CD8-positive, alpha-beta memory T cell (primary cell): ENCODE data around the gene PRSS57. TPM values are rescaled to one million over a fixed set of nuclear protein-coding genes. Genes with fewer than 3 reads are reported as not detected.
"Not testable (repeated sequence)": the region's sequence is repeated elsewhere in the genome, so short reads cannot be mapped to it uniquely, and the experiment has no call there.

Experiments
- CTCF ChIA-PET: fragments of 350-600 bp; sonication (Branson Sonifier 250); formaldehyde crosslinking; loops from one replicate; lab custom pipeline; 2021; ENCODE audit warnings: antibody characterized with exemption; lab: Charles Lee
- POLR2A ChIA-PET: fragments of 350-600 bp; sonication (Branson Sonifier 250); formaldehyde crosslinking; loops from one replicate; lab custom pipeline; 2021; ENCODE audit warnings: antibody characterized with exemption; lab: Charles Lee
- DNase-seq, 5 donors: peaks; one replicate each; pipeline versions ENCODE4 v3.0.0 to v3.0.0-alpha.2; 2020 to 2022; ENCODE audit warnings: mixed read lengths in 1 of 5
- H3K27ac ChIP-seq: one replicate; pipeline ENCODE4 v1.7.0; 2013; ENCODE audit warnings: low read depth, mild to moderate bottlenecking, low read length, moderate library complexity
- H3K27me3 ChIP-seq: 2 replicates; pipeline ENCODE4 v1.7.0; 2013; ENCODE audit warnings: low read length, mild to moderate bottlenecking; ENCODE audit not compliant: insufficient read depth, poor library complexity, severe bottlenecking
- H3K36me3 ChIP-seq: 2 replicates; pipeline ENCODE4 v1.7.0; 2013; ENCODE audit warnings: mild to moderate bottlenecking, low read length, moderate library complexity; ENCODE audit not compliant: insufficient read depth
- H3K4me1 ChIP-seq: 2 replicates; pipeline ENCODE4 v1.7.0; 2013; ENCODE audit warnings: mild to moderate bottlenecking, low read length, moderate library complexity; ENCODE audit not compliant: insufficient read depth
- H3K4me3 ChIP-seq: 2 replicates; pipeline ENCODE4 v1.7.0; 2013; ENCODE audit warnings: mild to moderate bottlenecking, low read length
- H3K9me3 ChIP-seq: 2 replicates; pipeline ENCODE4 v1.7.0; 2013; ENCODE audit warnings: mild to moderate bottlenecking, low read length
- H3K27ac Mint-ChIP-seq, 8 donors: one replicate each; pipeline ENCODE4 v1.8.0; 2020 to 2021; ENCODE audit warnings: mixed read lengths in 8 of 8, mild to moderate bottlenecking in 6 of 8, inconsistent platforms in 3 of 8, moderate library complexity in 3 of 8
- H3K27me3 Mint-ChIP-seq, 2 donors: one replicate each; pipeline ENCODE4 v1.8.0; 2020 to 2021; ENCODE audit warnings: mixed read lengths in 2 of 2, mild to moderate bottlenecking in 1 of 2, moderate library complexity in 1 of 2
- H3K36me3 Mint-ChIP-seq, 3 donors: one replicate each; pipeline ENCODE4 v1.8.0; 2020 to 2021; ENCODE audit warnings: mixed read lengths in 3 of 3, inconsistent platforms in 1 of 3, mild to moderate bottlenecking in 1 of 3
- H3K4me1 Mint-ChIP-seq, 3 donors: one replicate each; pipeline ENCODE4 v1.8.0; 2020 to 2021; ENCODE audit warnings: mixed read lengths in 3 of 3, inconsistent platforms in 1 of 3, mild to moderate bottlenecking in 1 of 3
- H3K4me3 Mint-ChIP-seq, 7 donors: one replicate each; pipeline ENCODE4 v1.8.0; 2020 to 2021; ENCODE audit warnings: mixed read lengths in 7 of 7, mild to moderate bottlenecking in 6 of 7, moderate library complexity in 4 of 7, inconsistent platforms in 2 of 7
- H3K9me3 Mint-ChIP-seq, 5 donors: one replicate each; pipeline ENCODE4 v1.8.0; 2020 to 2022; ENCODE audit warnings: mixed read lengths in 5 of 5, mild to moderate bottlenecking in 3 of 5, moderate library complexity in 2 of 5, inconsistent platforms in 1 of 5
- polyA plus RNA-seq: library from polyadenylated mRNA; unstranded; fragments of 300-500 nt; fragmentation: Illumina TruSeq; gene quantifications from one replicate; pipeline ENCODE4 v1.2.3, GENCODE V29; 2021
- total RNA-seq, 2 experiments: library from RNA; stranded (reverse); gene quantifications; one replicate each; pipeline ENCODE4 v1.2.3, GENCODE V29; 2021

The PRSS57 gene
- total and polyA plus RNA-seq, 3 experiments from 2014 or later = not detected

GRCh38 chr19:709196-709964 is 14.1 kb upstream of the PRSS57 start:
- Histone ChIP-seq H3K27ac (no peak overlapping the region), H3K4me3 (no peak overlapping the region), H3K9me3 (no peaks in the 10 kb centered on the region), H3K4me1 (peaks cover 4% of the 10 kb centered on the region), H3K36me3 (no peaks in the 10 kb centered on the region), H3K27me3 (peaks cover 8% of the 10 kb centered on the region)
- Mint-ChIP-seq H3K4me1 (peaks cover 0 to 5% (median 4%) of the 10 kb centered on the region in 3 donors), H3K27me3 (peaks cover 31 to 36% of the 10 kb centered on the region in 2 donors), H3K27ac (no peak overlapping the region), H3K4me3 (no peak overlapping the region), H3K9me3 (peaks cover 0 to 2% (median 0%) of the 10 kb centered on the region in 5 donors), H3K36me3 (peaks cover 0 to 2% (median 0%) of the 10 kb centered on the region in 3 donors)
- ChIA-PET POLR2A (no interaction called here), CTCF (no interaction called here)
- DNase-seq = no peak

GRCh38 chr19:708154-709143 is 13.2 kb upstream of the PRSS57 start, which contains the start of gene PALM:
Gene PALM, plus strand, starts transcription at chr19:708935. Its CDS starts 212 bp downstream, at chr19:709147.
- no peak for DNase-seq
- Histone ChIP-seq H3K27ac (peak within 1 kb of the TSS; percentile 24), H3K4me3 (no peak within 1 kb of the TSS), H3K27me3 (peaks cover 8% of the 10 kb centered on the region), H3K9me3 (no peaks in the 10 kb centered on the region), H3K36me3 (no peaks in the 10 kb centered on the region), H3K4me1 (peaks cover 7% of the 10 kb centered on the region)
- Mint-ChIP-seq H3K27me3 (peaks cover 31 to 36% of the 10 kb centered on the region in 2 donors), H3K4me3 (peak within 1 kb of the TSS in 1 of 7 donors; percentile 19), H3K9me3 (peaks cover 0 to 2% (median 0%) of the 10 kb centered on the region in 5 donors), H3K27ac (peak within 1 kb of the TSS in 1 of 8 donors; percentile 63), H3K36me3 (peaks cover 0 to 2% (median 0%) of the 10 kb centered on the region in 3 donors), H3K4me1 (peaks cover 0 to 12% (median 6%) of the 10 kb centered on the region in 3 donors)
- ChIA-PET POLR2A (no interaction called here), CTCF (no interaction called here)

GRCh38 chr19:704447-704741 is 9.1 kb upstream of the PRSS57 start:
- peaks cover 0 to 8% (median 0%) of the 10 kb centered on the region in 5 donors for H3K9me3 Mint-ChIP-seq
- ChIA-PET POLR2A (interaction anchor here (1.4 kb wide), 1 partner anchor 23 kb away, joined by 3 read pairs; no protein-coding TSS in a partner anchor), CTCF (no interaction called here)
- Histone ChIP-seq H3K9me3 (no peaks in the 10 kb centered on the region), H3K4me1 (peaks cover 7% of the 10 kb centered on the region), H3K27me3 (peaks cover 8% of the 10 kb centered on the region), H3K4me3 (peak overlapping the region; percentile 25), H3K27ac (no peak overlapping the region), H3K36me3 (no peaks in the 10 kb centered on the region)
- H3K4me3 Mint-ChIP-seq = peak overlapping the region in 1 of 7 donors; percentile 23
- peaks cover 27 to 32% of the 10 kb centered on the region in 2 donors for H3K27me3 Mint-ChIP-seq
- H3K27ac Mint-ChIP-seq = no peak overlapping the region
- no peak for DNase-seq
- no peaks in the 10 kb centered on the region for H3K36me3 Mint-ChIP-seq
- H3K4me1 Mint-ChIP-seq = peaks cover 3 to 20% (median 14%) of the 10 kb centered on the region in 3 donors

- H3K4me1 ChIP-seq = peaks cover 7% of the 10 kb centered on the region
- no peaks in the 10 kb centered on the region for H3K36me3 Mint-ChIP-seq
- peaks cover 0 to 8% (median 0%) of the 10 kb centered on the region in 5 donors for H3K9me3 Mint-ChIP-seq
- H3K4me3 ChIP-seq = peak overlapping the region; percentile 25
- DNase-seq = peak; percentile 37 to 67 (median 53)
- peaks cover 31 to 36% of the 10 kb centered on the region in 2 donors for H3K27me3 Mint-ChIP-seq
- ChIA-PET POLR2A (interaction anchor here (1.4 kb wide), 1 partner anchor 23 kb away, joined by 3 read pairs; no protein-coding TSS in a partner anchor), CTCF (interaction anchor here (1.0 kb wide), 1 partner anchor 28 kb away, joined by 3 read pairs; no protein-coding TSS in a partner anchor)
- H3K27ac Mint-ChIP-seq = peak overlapping the region in 1 of 8 donors; percentile 52
- H3K9me3 ChIP-seq = no peaks in the 10 kb centered on the region
- peak overlapping the region; percentile 47 for H3K27ac ChIP-seq
- peaks cover 3 to 20% (median 14%) of the 10 kb centered on the region in 3 donors for H3K4me1 Mint-ChIP-seq
- H3K36me3 ChIP-seq = no peaks in the 10 kb centered on the region
- H3K4me3 Mint-ChIP-seq = peak overlapping the region in 2 of 7 donors; percentile 23 to 37
- peaks cover 8% of the 10 kb centered on the region for H3K27me3 ChIP-seq
These were observed 8.6 kb upstream of the PRSS57 start for GRCh38 chr19:703651-704446.

- Mint-ChIP-seq H3K9me3 (peaks cover 0 to 8% (median 0%) of the 10 kb centered on the region in 5 donors), H3K27me3 (peaks cover 31 to 40% of the 10 kb centered on the region in 2 donors), H3K27ac (peak overlapping the region in 1 of 8 donors; percentile 52), H3K36me3 (no peaks in the 10 kb centered on the region), H3K4me3 (peak overlapping the region in 1 of 7 donors; percentile 37), H3K4me1 (peaks cover 3 to 20% (median 14%) of the 10 kb centered on the region in 3 donors)
- peaks cover 7% of the 10 kb centered on the region for H3K4me1 ChIP-seq
- H3K27me3 ChIP-seq = peaks cover 6% of the 10 kb centered on the region
- no peaks in the 10 kb centered on the region for H3K36me3 ChIP-seq
- H3K27ac ChIP-seq = peak overlapping the region; percentile 47
- no peaks in the 10 kb centered on the region for H3K9me3 ChIP-seq
- H3K4me3 ChIP-seq = no peak overlapping the region
- DNase-seq = no peak
- CTCF ChIA-PET = interaction anchor here (1.0 kb wide), 1 partner anchor 28 kb away, joined by 3 read pairs; no protein-coding TSS in a partner anchor
- POLR2A ChIA-PET = no interaction called here
These were observed 8.0 kb upstream of the PRSS57 start for GRCh38 chr19:703329-703650.

GRCh38 chr19:702847-703246 is 7.6 kb upstream of the PRSS57 start:
- Mint-ChIP-seq H3K4me3 (peak overlapping the region in 1 of 7 donors; percentile 37), H3K27ac (peak overlapping the region in 2 of 8 donors; percentile 38 to 52)
- CTCF ChIA-PET = interaction anchor here (1.0 kb wide), 1 partner anchor 29 kb away, joined by 3 read pairs; no protein-coding TSS in a partner anchor

GRCh38 chr19:699885-700284 is 4.6 kb upstream of the PRSS57 start:
- H3K27ac ChIP-seq, CTCF ChIA-PET, H3K27me3 ChIP-seq, H3K4me3 ChIP-seq, H3K9me3 Mint-ChIP-seq, POLR2A ChIA-PET, H3K4me1 ChIP-seq, H3K36me3 Mint-ChIP-seq, H3K9me3 ChIP-seq, H3K27ac Mint-ChIP-seq, H3K36me3 ChIP-seq, DNase-seq: not testable (repeated sequence)
- peaks cover 3 to 23% (median 13%) of the 10 kb centered on the region in 3 donors for H3K4me1 Mint-ChIP-seq
- peak overlapping the region in 1 of 7 donors; percentile 61 for H3K4me3 Mint-ChIP-seq
- peaks cover 21 to 34% of the 10 kb centered on the region in 2 donors for H3K27me3 Mint-ChIP-seq

More at GRCh38 chr19:702847-703246, 7.6 kb upstream of the PRSS57 start:
- H3K36me3 Mint-ChIP-seq, H3K4me1 ChIP-seq, H3K4me3 ChIP-seq, DNase-seq, H3K27ac ChIP-seq, H3K27me3 ChIP-seq, H3K36me3 ChIP-seq, H3K9me3 Mint-ChIP-seq, H3K9me3 ChIP-seq, POLR2A ChIA-PET: not testable (repeated sequence)
- peaks cover 3 to 19% (median 13%) of the 10 kb centered on the region in 3 donors for H3K4me1 Mint-ChIP-seq
- peaks cover 30 to 39% of the 10 kb centered on the region in 2 donors for H3K27me3 Mint-ChIP-seq
